ENCODE results near the gene LEAP2. TPM values are rescaled to one million over a fixed set of nuclear protein-coding genes. Genes with fewer than 3 reads are reported as not detected.

Gene LEAP2
- total and polyA plus RNA-seq, 2 of the 8 experiments (the other 6 are each of a cell fraction or from before 2014, with no cell fraction given) = 1.8 to 2.9 TPM

- no peak for DNase-seq (ENCODE audit: low read depth in 1 of 2, low spot score in 2 of 2)
- no peaks in the 10 kb centered on the region for H3K79me1 ChIP-seq (ENCODE audit: low read depth, low read length)
- no peak overlapping the region for H2BK5ac ChIP-seq (ENCODE audit: low read depth, low read length)
- H3K36me3 ChIP-seq (ENCODE audit: control insufficient read depth in 2 of 4, insufficient read depth in 4 of 4, low read length in 3 of 4) = no peaks in the 10 kb centered on the region
- H2BK12ac ChIP-seq (ENCODE audit: low read depth, low read length) = no peak overlapping the region
- H3K27ac ChIP-seq (ENCODE audit: low read depth, low read length) = no peak overlapping the region
- no peaks in the 10 kb centered on the region for H4K20me1 ChIP-seq (replicated peaks in 1 of 2; ENCODE audit: control insufficient read depth in 1 of 2, insufficient read depth in 2 of 2, low read length in 2 of 2)
- CTCF ChIA-PET (ENCODE audit: partially characterized antibody) = interaction anchor here (2.8 to 25.6 kb wide), 2 partner anchors 9 to 23 kb away, joined by 10 to 465 read pairs; partner anchors contain the start of genes GDF9, LEAP2, SHROOM1 and UQCRQ
- WGBS, 2 experiments (ENCODE audit: extremely low coverage in 1 of 2, insufficient coverage in 1 of 2, insufficient read length in 1 of 2, insufficient replicate concordance in 2 of 2, low coverage in 1 of 2, low lambda C conversion rate in 2 of 2, missing lambda C conversion rate in 1 of 2) = 88% methylated on average over 8 of the region's 8 CpGs; no CpG with 5 or more reads in 1 of the 2 experiments
- no peaks in the 10 kb centered on the region for H3K23me2 ChIP-seq (ENCODE audit: low read depth, low read length)
- H4K91ac ChIP-seq (replicated peaks; ENCODE audit: insufficient read length, low read length) = no peak overlapping the region
- no peaks in the 10 kb centered on the region for H3K27me3 ChIP-seq (replicated peaks in 1 of 4; ENCODE audit: control insufficient read depth in 3 of 4, extremely low read depth in 1 of 4, insufficient read depth in 3 of 4, low read length in 3 of 4)
- no peaks in the 10 kb centered on the region for H3K9me3 ChIP-seq (ENCODE audit: insufficient read depth in 2 of 2, low read depth in 1 of 2, low read length in 1 of 2)
- no peak overlapping the region for H3K4me2 ChIP-seq (ENCODE audit: insufficient read depth in 1 of 2, low read depth in 2 of 2, low read length in 2 of 2)
- no peak overlapping the region for H4K8ac ChIP-seq (ENCODE audit: extremely low read depth, insufficient read depth, low read length)
- H3K56ac ChIP-seq (replicated peaks; ENCODE audit: insufficient read length, low read depth, low read length) = no peak overlapping the region
- POLR2A ChIA-PET (ENCODE audit: partially characterized antibody) = interaction anchor here (1.7 kb wide), 1 partner anchor 13 kb away, joined by 3 read pairs; no protein-coding TSS in a partner anchor
- no peak overlapping the region for H3K9ac ChIP-seq (replicated peaks in 1 of 4; ENCODE audit: extremely low read depth in 1 of 4, low read depth in 3 of 4, low read length in 3 of 4)
- H3K79me2 ChIP-seq (ENCODE audit: control insufficient read depth in 1 of 2, insufficient read depth in 2 of 2, low read length in 2 of 2) = no peaks in the 10 kb centered on the region
- no peak overlapping the region for H3K18ac ChIP-seq (ENCODE audit: extremely low read depth, low read length)
- H3K4me1 ChIP-seq (replicated peaks in 1 of 4; ENCODE audit: control insufficient read depth in 3 of 4, insufficient read depth in 4 of 4, low read length in 3 of 4) = no peaks in the 10 kb centered on the region
- H3K23ac ChIP-seq (ENCODE audit: insufficient read length) = no peak overlapping the region
- no peak overlapping the region for H3K14ac ChIP-seq (ENCODE audit: insufficient read length)
- no peak overlapping the region for H2AK5ac ChIP-seq (ENCODE audit: low read depth, low read length)
- H4K5ac ChIP-seq (ENCODE audit: insufficient read length, low read depth, low read length) = no peak overlapping the region
- FAIRE-seq = no peak
- H2AFZ ChIP-seq (ENCODE audit: low read length) = peak overlapping the region; percentile 64
- no peak overlapping the region for H3K4ac ChIP-seq (replicated peaks; ENCODE audit: insufficient read length, low read depth, low read length)
- no peak overlapping the region for H2BK15ac ChIP-seq (ENCODE audit: low read length)
- H2BK120ac ChIP-seq (replicated peaks; ENCODE audit: low read depth, low read length) = no peak overlapping the region
- H3K4me3 ChIP-seq (ENCODE audit: extremely low read depth in 1 of 4, insufficient read depth in 2 of 4, low read depth in 3 of 4, low read length in 4 of 4) = no peak overlapping the region
- no peak overlapping the region for H2BK20ac ChIP-seq (ENCODE audit: low read length)
- TF ChIP-seq CHD2 (IDR thresholded peaks at IDR 0.05; ENCODE audit: low read length) = no peak
- TF ChIP-seq CBX5 (IDR thresholded peaks at IDR 0.05; ENCODE audit: low read depth, low read length) = no peak
- no peak for TF ChIP-seq POLR2AphosphoS5 (IDR thresholded peaks at IDR 0.05; ENCODE audit: low read depth, low read length)
- no peak for TF ChIP-seq KDM1A (IDR thresholded peaks at IDR 0.05; ENCODE audit: borderline replicate concordance, low read length)
- TF ChIP-seq E2F6 (IDR thresholded peaks at IDR 0.05) = no peak
- TF ChIP-seq JUND (IDR thresholded peaks at IDR 0.05; ENCODE audit: low read length) = no peak
- no peak for TF ChIP-seq HDAC6 (IDR thresholded peaks at IDR 0.05; ENCODE audit: low read depth, low read length)
- no peak for TF ChIP-seq CTBP2 (IDR thresholded peaks at IDR 0.05; ENCODE audit: borderline replicate concordance, insufficient read depth, insufficient read length, low read length)
- no peak for TF ChIP-seq FOSL1 (IDR thresholded peaks at IDR 0.05; ENCODE audit: insufficient read depth, low read depth, low read length)
- no peak for TF ChIP-seq POLR2A (IDR thresholded peaks at IDR 0.05; ENCODE audit: control extremely low read depth in 1 of 2, low read depth in 2 of 2, low read length in 2 of 2)
- TF ChIP-seq SP1 (IDR thresholded peaks at IDR 0.05; ENCODE audit: low read depth, low read length) = no peak
Measured at GRCh38 chr5:132839426-132840301, 33.8 kb upstream of the LEAP2 start.

Measured in H1 (cell line).